Brain microvascular endothelial cell (primary cell): Measurements from ENCODE around the gene PCDH15.

ENCODE experiments used
- DNase-seq: peaks from one replicate; pipeline ENCODE4 v3.0.0-alpha.2; 2020
- H3K27ac ChIP-seq: fragments of 250-450 bp; sonication (Bioruptor Pico); 2 replicates; pipeline ENCODE4 v1.5.1; 2020; ENCODE audit warnings: mild to moderate bottlenecking, moderate library complexity
- H3K27me3 ChIP-seq: fragments of 250-450 bp; sonication (Bioruptor Pico); replicated peaks from 2 replicates; pipeline ENCODE4 v1.5.1; 2020; ENCODE audit warnings: mild to moderate bottlenecking
- H3K36me3 ChIP-seq: fragments of 250-450 bp; sonication (Bioruptor Pico); replicated peaks from 2 replicates; pipeline ENCODE4 v1.5.1; 2020; ENCODE audit warnings: mild to moderate bottlenecking
- H3K4me3 ChIP-seq: 2 replicates; pipeline ENCODE4 v1.5.1; 2011; ENCODE audit warnings: low read depth, mild to moderate bottlenecking, control low read depth, low read length, moderate library complexity
- in situ Hi-C: cut with HindIII; loops from 2 replicates; pipeline ENCODE4 v1.10.0; 2017; ENCODE audit warnings: low sequenced_read_pairs, low pct_ligation_motif_present
- TF ChIP-seq, protein P1 (sequence below): IDR thresholded peaks from 2 replicates; pipeline ENCODE4 v1.5.1; 2011; ENCODE audit warnings: low read depth, mild to moderate bottlenecking, moderate library complexity, low read length, control low read depth, inconsistent platforms; ENCODE audit errors: missing control alignments

Gene PCDH15

DNA sequence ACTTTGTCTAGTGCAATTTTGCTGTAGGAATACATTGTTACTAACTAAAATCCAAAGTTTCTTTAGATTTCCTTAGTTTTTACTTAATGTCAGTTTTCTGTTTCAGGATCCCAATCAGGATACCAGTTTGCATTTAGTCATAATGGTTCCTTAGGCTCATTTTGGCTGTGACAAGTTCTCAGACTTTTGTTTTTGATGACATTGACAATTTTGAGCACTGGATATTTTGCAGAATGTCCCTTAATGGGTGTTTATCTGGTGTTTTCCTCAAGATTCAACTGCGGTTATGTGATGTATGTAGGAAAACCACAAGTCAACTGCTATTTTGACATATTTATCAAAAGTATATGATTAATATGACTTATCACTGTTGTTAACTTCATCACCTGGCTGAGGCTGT, 482.6 kb downstream of the PCDH15 start:
- in situ Hi-C loops = no loop called here
- no peak overlapping the region for H3K27ac ChIP-seq
- no peaks in the 10 kb centered on the region for H3K36me3 ChIP-seq
- TF ChIP-seq, protein P1, sequence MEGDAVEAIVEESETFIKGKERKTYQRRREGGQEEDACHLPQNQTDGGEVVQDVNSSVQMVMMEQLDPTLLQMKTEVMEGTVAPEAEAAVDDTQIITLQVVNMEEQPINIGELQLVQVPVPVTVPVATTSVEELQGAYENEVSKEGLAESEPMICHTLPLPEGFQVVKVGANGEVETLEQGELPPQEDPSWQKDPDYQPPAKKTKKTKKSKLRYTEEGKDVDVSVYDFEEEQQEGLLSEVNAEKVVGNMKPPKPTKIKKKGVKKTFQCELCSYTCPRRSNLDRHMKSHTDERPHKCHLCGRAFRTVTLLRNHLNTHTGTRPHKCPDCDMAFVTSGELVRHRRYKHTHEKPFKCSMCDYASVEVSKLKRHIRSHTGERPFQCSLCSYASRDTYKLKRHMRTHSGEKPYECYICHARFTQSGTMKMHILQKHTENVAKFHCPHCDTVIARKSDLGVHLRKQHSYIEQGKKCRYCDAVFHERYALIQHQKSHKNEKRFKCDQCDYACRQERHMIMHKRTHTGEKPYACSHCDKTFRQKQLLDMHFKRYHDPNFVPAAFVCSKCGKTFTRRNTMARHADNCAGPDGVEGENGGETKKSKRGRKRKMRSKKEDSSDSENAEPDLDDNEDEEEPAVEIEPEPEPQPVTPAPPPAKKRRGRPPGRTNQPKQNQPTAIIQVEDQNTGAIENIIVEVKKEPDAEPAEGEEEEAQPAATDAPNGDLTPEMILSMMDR = no peak
- no peak overlapping the region for H3K4me3 ChIP-seq
- DNase-seq = no peak
- no peaks in the 10 kb centered on the region for H3K27me3 ChIP-seq

DNA sequence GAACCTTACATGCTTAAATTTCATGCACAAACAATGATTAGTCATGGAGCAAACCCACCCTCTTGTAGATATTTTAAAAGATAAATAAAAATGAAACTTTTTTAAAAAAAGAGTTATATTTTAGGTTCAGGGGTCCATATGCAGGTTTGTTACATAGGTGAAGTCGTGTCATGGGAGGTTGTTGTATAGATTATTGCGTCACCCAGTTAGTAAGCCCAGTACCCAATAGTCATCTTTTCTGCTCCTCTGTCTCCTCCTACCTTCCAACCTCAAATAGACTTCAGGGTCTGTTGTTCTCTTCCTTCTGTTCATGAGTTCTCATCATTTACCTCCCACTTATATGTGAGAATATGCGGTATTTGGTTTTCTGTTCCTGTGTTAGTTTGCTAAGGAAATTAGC, 486.6 kb downstream of the PCDH15 start:
- TF ChIP-seq, protein P1 = no peak
- in situ Hi-C loops = no loop called here
- Histone ChIP-seq H3K27me3 (no peaks in the 10 kb centered on the region), H3K27ac (no peak overlapping the region), H3K36me3 (no peaks in the 10 kb centered on the region), H3K4me3 (no peak overlapping the region)
- no peak for DNase-seq

DNA sequence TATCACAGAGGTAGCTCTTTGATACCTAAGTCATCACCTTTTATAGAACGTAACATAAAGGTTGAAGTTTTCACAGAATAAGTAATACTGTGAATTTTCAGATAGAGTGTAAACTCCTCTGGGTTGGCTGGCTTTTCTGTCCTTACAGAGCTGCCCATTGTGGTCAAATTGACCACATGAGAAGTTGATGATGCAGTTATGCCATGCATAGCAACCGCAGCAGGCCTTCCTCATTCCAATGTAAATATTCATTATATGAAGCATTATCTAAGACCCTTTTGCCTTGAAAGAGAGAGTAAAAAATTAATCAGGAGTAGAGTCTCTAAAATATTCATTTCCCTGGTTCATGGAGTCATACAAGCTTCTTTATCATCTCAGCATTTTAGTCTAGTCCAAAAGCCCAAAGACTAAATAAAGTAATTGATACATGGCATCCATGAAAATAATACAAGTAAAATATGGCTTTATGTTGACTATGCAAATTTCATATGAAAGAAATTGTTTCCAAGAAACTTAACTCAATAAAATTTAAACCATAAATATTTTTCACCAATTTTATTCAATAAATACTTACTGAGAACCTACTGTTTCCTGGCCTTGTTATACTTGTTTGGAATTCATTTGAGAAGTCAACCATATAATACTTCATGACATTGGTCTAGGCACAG, 516.4 kb downstream of the PCDH15 start:
- in situ Hi-C loops = no loop called here
- no peak overlapping the region for H3K27ac ChIP-seq
- DNase-seq = no peak
- no peaks in the 10 kb centered on the region for H3K36me3 ChIP-seq
- TF ChIP-seq, protein P1 = no peak
- H3K27me3 ChIP-seq = no peaks in the 10 kb centered on the region
- H3K4me3 ChIP-seq = no peak overlapping the region

DNA sequence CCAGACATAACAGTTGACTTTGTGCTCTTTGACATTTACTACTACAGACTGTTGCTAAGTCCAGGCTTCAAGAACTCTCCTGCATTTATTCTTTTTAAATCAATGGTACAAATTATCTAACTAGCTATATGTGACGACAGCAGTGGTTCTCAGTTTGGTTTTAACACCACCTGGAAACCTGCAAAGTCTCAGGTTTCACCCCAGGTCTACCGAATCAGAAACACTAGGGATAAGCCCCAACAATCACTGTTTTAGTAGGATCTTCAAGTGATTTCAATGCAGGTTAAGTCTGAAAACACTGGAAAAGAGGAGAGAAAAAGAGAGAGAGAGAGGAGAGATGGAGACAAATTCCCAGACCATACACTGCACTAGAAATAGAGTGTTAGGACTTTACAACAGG, 519.0 kb downstream of the PCDH15 start:
- Histone ChIP-seq H3K27me3 (no peaks in the 10 kb centered on the region), H3K27ac (no peak overlapping the region), H3K4me3 (no peak overlapping the region), H3K36me3 (no peaks in the 10 kb centered on the region)
- no peak for DNase-seq
- in situ Hi-C loops = no loop called here
- TF ChIP-seq, protein P1 = no peak

DNA sequence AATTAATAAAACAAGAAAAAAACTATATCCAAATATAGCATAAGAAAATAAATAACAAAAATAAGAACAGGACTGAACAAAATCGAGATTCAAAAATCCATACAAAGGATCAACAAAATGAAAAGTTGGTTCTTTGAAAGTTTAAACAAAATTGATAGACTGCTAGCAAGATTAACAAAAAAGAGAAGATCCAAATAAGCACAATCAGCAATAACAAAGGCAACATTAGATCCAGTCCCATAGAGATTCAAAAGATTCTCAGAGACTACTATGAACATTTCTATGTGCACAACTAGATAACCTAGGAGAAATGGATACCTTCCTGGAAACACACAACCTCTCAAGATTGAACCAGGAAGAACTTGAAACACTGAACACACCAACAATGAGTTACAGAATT, 534.6 kb downstream of the PCDH15 start:
- no peaks in the 10 kb centered on the region for H3K27me3 ChIP-seq
- H3K4me3 ChIP-seq = no peak overlapping the region
- no peaks in the 10 kb centered on the region for H3K36me3 ChIP-seq
- in situ Hi-C loops = no loop called here
- TF ChIP-seq, protein P1 = no peak
- DNase-seq = no peak
- no peak overlapping the region for H3K27ac ChIP-seq

DNA sequence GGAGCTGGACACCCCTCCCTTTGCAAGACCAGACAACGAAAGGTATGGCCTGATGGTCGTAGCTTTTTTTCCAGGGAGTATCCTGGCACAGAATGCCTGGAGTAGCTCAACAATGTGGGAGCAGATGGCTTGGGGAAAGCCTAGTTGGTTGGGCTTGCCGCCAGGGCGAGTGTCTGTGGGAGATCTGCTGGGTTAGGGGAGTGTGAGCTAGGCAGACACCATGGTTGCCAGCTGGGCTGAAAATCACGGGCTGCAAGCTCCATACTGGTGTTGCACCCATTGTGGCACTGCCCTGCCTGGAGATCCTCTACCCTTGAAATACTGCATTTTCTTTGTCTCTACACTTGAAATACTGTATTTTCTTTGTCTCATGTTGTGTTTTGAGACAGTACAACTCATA, 538.3 kb downstream of the PCDH15 start:
- no peak for DNase-seq
- H3K36me3 ChIP-seq = no peaks in the 10 kb centered on the region
- in situ Hi-C loops = no loop called here
- H3K27ac ChIP-seq = no peak overlapping the region
- no peaks in the 10 kb centered on the region for H3K27me3 ChIP-seq
- TF ChIP-seq, protein P1 = no peak
- no peak overlapping the region for H3K4me3 ChIP-seq
